Keratinocyte (primary cell): ENCODE results near the gene KDM4B.

Source experiments
- EZH2 ChIP-seq: IDR thresholded peaks from one replicate; pipeline ENCODE4 v1.6.1; 2012; ENCODE audit warnings: inconsistent platforms, mild to moderate bottlenecking, low read length, moderate library complexity
- TF ChIP-seq, protein P1 (sequence below), 3 experiments: IDR thresholded peaks in 1 of 3; conservative IDR thresholded peaks in 1 of 3; optimal IDR thresholded peaks in 1 of 3; 2 replicates in 2 of 3; 3 replicates in 1 of 3; pipeline versions ENCODE3 to v1.5.1; 2011; ENCODE audit warnings: low read length in 3 of 3, mild to moderate bottlenecking in 3 of 3, moderate library complexity in 2 of 3, control low read depth in 1 of 3, inconsistent platforms in 1 of 3; ENCODE audit not compliant: insufficient read depth in 2 of 3; ENCODE audit errors: extremely low read depth in 1 of 3

DNA sequence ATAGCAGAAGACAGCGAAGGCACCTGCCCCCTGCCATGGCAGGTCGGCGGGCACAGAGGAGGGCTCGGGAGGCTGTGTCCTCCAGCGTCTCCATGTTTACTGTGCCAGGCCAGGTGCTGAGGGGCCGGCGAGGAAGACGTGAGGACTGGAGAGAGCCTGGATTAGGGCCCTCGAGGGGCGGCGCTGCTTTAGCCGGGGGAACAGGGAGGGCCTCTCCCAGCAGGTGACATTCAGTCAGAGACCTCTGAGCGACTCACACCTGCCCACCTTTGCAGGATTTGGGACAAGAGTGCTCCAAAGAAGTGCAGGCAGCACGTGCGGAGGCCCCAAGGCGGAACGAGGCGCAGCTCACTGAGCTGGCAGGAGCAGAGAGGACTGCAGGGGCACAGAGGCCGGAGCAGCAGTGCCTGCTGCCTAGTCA, 17.6 kb downstream of the KDM4B start:
- TF ChIP-seq, protein P1, sequence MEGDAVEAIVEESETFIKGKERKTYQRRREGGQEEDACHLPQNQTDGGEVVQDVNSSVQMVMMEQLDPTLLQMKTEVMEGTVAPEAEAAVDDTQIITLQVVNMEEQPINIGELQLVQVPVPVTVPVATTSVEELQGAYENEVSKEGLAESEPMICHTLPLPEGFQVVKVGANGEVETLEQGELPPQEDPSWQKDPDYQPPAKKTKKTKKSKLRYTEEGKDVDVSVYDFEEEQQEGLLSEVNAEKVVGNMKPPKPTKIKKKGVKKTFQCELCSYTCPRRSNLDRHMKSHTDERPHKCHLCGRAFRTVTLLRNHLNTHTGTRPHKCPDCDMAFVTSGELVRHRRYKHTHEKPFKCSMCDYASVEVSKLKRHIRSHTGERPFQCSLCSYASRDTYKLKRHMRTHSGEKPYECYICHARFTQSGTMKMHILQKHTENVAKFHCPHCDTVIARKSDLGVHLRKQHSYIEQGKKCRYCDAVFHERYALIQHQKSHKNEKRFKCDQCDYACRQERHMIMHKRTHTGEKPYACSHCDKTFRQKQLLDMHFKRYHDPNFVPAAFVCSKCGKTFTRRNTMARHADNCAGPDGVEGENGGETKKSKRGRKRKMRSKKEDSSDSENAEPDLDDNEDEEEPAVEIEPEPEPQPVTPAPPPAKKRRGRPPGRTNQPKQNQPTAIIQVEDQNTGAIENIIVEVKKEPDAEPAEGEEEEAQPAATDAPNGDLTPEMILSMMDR (optimal IDR thresholded peaks at IDR 0.05 in 1 of 3, IDR thresholded peaks at IDR 0.05 in 1 of 3, conservative IDR thresholded peaks at IDR 0.05 in 1 of 3; ENCODE audit: extremely low read depth in 1 of 3, insufficient read depth in 2 of 3, low read length in 3 of 3) = no peak
- TF ChIP-seq EZH2 = no peak
